Activated T-cell treated with anti-CD3 and anti-CD28 coated beads for 1 hour (primary cell): ENCODE data around the gene ZC3HAV1.
"Not testable (repeated sequence)": the region's sequence is repeated elsewhere in the genome, so short reads cannot be mapped to it uniquely, and the experiment has no call there.

Source experiments
- DNase-seq: peaks from one replicate; pipeline ENCODE4 v3.0.0-alpha.2; 2020; ENCODE audit warnings: low read depth

Gene ZC3HAV1

DNA sequence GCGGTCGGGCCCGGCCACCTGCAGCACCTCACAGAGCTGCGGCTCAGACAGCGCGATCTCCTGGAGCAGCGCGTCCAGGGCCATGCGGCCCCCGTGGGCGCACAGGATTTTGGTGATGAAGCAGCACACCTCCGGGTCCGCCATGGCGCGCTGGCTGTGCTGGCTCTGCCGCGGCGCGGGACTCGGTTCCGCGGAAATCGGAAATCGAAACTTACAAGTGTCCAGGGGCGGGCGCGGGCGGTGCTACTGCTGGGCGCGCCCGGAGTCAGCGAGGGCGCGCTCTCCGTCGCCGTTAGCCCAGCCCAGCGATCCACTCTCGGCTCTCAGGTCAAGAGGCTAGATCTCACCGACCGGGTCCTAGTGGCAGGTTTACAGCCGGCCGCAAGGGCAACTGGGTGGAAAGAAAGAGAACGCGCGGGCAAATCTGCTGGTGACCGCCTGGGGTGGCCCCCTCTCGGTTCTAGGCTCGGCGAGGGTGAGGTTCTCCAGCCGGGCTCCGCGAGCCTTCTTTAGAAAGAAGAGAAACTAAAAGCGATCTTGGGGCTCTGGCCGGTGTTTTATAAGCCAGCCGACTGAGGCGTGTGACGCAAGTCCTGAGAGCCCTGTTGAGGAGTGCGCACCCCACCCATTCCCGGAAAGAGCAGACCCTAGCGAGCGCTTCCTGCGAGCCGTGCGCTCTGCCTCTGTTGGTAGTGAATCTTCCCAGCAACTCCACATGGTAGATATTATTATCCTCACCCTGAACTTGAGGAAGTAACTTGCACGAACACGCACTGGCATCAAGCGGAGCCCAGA lies at the start of gene ZC3HAV1:
Gene ZC3HAV1, minus strand, starts transcription at position 533 of the 795 bp plus-strand sequence. Its CDS starts 389 bp downstream, at position 144.
- DNase-seq: peak; percentile 77

DNA sequence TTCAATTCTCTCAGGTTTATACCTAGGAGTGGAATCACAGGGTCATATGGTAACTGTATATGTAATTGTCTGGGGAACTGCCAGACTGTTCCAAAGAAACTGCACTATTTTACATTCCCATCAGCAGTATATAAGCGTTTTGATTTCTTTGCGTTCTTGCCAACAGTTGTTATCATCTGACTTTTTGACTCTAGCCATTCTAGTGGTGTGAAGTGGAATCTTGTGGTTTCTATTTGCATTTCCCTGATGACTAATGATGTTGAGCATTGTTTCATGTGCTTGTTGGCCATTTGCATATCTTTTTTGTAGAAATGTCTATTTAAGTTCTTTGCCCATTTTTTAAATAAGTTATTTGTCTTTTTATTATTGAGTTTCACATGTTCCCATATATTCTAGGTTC lies 44.3 kb upstream of the ZC3HAV1 start:
- no peak for DNase-seq

DNA sequence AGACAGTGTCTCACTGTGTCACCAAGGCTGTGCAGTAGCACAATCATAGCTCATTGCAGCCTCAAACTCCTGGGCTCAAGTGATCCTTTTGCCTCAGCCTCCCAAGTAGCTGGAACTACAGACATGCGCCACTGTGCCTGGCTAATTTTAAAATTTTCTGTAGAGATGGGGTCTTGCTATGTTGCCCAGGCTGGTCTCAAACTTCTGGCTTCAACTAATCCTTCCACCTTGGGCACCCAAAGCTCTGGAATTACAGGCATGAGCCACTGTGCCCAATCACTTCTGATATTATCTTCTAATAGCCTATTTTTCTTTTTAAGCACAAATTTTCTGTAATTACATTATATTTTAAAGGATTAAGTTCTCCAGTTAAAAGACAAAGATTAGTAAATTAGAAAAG lies 42.6 kb upstream of the ZC3HAV1 start:
- DNase-seq: no peak

DNA sequence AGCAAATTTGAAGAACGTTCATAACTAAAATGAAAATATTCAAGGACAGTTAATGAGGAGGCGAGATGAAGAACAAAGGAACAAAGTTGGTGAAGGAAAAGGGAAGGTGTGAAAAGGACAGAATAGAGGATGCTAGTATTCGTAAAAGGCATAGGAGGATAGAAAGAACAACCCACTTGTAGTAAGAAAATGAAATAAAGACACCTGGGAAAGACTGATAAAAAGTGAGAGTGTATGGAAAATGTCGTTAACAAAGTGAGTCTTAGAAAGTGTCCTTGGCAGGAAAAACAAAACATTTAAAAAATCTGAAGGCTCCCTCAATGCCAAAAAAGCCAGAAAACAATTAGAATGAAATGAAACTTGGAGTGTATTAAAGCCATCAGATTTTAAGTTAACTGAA lies 29.6 kb upstream of the ZC3HAV1 start:
- DNase-seq: no peak

DNA sequence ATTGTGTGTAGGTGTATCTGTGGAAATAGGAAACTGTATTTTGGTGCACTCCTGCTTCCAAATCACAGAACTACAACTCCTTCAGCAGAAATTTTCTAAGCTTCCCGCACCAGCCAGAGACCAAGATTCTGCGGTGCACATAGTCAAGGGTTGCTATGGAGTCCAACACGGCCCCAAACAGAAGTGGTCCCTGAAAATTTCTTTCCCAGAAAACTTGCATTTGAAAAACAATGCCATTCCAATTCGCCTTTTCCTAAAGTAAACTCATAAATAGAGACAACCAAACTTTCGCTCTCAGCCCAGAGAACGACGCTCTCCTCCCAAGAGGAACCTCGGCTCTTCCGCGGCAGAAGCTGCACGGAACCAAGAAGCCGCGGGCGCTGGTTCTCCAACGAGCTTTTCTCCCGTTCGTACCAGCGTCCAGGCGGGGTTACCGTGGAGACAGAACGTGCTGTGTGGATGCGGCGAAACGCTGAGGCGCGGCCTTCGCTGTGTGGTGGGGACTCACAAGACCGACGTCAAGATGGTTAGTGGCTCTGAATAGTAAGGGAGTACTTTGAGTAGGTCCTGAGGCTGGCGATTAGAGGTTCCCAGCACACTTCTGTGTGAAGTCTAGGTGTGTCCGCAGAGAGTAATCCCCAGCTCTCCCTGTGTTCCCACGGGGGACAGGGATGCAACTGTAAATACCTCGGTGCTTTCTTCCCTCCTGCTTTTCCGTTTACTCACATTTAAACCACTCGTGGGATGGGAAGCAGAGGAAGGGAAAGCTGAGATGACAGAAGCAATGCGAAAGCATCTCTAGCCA lies 24.0 kb upstream of the ZC3HAV1 start:
- DNase-seq: peak; percentile 80

DNA sequence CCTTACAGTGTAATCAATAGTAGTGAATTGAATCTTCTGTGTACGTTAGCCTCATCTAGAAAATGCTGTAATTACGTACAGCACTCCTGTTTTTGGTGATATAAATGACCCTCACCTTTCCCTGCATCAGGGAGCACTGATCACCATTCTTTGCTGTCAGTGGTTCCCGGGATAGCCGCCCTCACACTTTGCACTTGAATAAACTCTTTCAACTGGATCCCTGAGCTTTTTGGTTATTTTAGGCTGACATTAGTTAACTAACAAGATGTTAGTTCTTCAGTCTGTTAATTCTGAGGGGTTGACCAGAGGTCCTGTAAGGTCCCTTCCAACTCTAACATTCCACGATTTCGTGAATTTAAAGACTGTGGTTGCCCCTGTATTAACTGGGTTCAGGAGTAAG lies 23.4 kb upstream of the ZC3HAV1 start:
- no peak for DNase-seq

DNA sequence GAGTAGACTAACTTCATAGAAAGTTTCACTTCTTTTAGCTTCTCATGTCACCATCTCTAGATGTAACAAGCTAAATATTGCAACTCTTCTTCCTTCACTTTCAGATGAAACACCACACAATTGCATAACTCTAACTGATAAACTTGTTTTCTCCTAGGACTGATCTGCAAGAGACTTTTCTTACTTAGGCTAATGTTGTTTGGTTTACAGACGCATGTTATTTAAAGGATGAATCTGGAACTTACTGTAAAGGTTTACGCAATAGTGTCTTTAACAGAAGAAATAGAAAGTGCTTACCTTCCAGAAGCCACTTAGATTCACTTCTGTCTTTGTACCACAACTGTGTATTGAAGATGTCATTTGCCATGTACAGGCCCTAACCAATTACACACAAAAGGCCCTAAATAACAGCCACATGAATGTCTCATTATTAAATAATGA lies 22.1 kb upstream of the ZC3HAV1 start:
- DNase-seq: no peak

DNA sequence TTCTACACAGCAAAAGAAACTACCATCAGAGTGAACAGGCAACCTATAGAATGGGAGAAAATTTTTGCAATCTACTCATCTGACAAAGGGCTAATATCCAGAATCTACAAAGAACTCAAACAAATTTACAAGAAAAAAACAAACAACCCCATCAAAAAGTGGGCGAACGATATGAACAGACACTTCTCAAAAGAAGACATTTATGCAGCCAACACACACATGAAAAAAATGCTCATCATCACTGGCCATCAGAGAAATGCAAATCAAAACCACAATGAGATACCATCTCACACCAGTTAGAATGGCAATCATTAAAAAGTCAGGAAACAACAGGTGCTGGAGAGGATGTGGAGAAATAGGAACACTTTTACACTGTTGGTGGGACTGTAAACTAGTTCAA lies 20.3 kb upstream of the ZC3HAV1 start:
- not testable (repeated sequence) for DNase-seq

DNA sequence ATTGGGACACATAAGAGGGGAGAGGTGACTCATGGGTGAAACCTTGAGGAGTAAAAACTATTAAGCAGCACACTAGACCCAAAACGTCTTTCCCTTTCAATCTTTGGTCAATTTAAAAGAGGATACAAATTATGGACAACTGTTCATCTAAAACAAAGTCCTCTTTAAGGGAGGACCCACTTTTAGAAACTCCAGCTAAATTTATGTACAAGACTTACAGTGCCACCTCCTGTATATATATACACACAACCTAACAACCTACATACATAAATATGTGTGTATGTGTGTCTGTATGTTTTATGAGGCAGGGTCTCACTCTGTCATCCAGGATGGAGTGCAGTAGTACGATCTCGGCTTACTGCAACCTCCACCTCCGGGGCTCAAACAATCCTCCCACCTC lies 18.1 kb upstream of the ZC3HAV1 start:
- no peak for DNase-seq

DNA sequence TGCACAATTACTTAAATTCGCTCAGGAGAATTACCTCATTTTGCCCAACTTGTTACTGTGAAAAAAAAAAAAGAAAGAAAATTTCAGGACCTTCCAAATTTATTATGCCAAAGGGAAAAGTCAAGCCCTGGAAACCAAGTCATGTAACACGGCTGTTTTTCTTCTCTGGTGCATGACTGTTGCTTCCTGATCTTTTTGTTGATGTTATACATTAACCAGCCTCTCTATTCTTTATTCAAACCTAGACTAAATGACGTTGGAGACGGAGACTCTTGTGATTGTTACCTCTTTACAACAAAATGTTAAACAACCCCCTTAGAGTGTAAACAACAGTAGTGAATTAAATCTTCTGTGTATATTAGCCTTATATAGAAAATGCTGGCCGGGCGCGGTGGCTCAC lies 16.1 kb upstream of the ZC3HAV1 start:
- DNase-seq: no peak

DNA sequence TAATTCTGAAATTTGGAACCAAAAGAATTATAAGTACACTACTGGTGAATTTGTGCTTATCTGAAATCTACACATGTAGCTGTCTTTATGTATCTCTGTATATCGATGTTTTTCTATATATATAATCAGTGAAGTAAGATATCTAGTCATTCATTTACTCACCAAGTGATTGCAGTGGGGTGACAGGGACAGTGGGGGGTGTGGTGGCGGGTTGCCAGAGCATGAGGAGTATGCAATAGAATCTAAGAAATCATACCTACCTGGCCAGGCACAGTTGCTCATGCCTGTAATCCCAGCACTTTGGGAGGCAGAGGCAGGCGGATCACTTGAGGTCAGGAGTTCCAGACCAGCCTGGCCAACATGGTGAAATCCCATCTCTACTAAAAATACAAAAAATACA lies 15.5 kb upstream of the ZC3HAV1 start:
- DNase-seq: not testable (repeated sequence)

DNA sequence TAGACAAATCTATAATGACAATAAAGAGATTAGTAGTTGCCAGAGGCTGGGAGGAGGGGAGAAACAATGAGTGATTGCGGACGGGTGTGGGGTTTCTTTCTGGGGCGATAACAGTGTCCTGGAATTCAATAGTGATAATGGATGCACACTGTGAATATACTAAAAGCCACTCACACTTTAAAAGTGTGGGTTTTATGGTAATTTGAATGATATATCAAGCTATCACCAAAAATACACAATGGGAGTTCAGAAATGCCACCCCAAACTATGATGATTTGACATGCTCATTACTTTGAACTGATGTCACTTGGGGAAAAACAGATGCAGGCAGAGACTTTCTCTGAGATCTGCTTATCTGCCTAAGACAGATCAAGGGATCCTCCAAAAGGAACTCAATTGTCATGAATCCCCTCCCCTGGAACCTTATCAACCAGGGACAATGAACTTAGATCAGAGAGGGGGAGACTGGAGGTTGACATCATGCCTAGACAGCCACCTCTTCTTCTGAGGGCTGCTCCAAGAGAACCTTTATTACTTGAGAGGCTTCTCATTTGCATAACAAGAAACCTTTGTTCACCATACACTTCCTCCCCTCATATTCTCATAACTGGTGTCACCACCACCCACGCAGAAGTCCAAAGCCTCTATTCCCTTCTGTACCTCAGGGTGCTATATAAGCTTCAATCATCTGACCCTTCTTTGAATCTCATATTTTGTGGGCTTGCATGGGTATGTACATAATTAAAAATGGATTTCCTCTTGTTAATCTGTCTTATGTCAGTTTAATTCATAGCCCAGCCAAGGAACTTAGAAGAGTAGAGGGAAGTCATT lies 14.8 kb upstream of the ZC3HAV1 start:
- DNase-seq: no peak

DNA sequence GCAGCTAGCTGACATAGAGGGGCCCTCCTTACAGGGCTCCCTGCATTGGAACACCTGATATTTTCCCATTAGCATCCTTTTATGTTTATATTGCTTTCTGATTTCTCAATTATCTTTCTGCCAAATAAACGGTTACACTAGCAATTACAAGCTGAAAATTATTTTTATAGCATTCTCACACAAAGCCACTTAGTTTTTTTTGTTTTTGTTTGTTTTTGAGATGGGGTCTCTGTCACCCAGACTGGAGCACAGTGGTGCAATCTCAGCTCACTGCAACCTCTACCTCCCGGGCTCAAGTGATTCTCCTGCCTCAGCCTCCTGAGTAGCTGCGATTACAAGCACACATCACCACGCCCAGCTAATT lies 9.9 kb upstream of the ZC3HAV1 start:
- no peak for DNase-seq

DNA sequence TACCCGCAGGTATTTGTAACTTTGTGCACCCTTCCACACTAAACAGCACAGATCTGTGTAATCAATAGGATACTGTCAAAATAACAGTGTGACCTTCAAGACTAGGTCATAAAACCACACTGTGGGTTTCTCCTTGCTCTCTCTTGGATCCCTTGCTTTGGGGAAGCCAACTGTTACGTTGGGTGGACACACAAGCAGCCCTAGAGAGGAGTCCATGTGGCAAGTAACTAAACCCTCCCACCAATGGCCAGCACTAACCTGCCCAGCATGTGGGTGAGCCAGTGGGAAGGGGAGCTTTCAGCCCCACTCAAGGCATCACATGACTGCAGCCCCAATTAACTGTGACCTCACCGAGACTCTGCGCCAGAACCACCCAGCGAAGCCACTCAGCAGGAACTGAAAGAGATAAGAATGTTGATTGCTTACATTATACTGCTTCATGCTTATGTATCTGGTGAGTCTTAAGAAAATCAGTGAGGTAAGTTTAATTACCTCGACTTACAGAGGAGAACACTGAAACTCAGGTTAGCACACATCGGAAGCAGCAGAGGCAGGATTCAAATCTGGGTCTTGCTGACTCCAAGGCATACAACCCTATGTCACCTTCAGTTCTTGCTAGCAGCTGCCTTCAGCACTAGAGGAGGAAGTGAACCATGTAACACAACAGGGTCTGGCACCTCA lies 9.4 kb upstream of the ZC3HAV1 start:
- DNase-seq: no peak

DNA sequence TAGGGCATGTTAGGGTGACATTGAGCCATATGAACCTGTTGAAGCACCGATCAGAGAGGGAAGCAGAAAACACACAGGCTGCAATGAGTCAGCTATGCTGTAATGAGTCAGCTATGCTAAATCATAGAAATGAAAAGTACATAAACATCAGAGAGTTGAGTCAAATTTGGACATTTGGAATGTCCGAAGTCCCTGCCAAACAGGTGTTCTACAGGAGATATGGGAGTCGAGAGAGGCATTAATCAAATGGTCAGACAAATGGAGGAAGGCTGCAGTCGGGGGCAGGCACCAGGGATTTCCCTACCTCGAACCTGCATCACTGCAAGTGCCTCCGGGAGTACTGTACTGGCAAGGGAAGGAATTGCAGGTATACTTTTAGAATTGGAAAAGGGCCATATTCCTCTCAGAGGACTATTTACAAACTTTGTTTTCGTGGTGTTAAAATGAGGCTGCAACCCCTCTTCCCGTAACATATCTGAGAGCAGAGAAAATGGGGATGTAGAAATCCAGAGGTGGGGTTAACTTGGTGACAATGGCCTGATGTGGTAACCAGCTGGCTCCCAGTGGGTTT lies 8.8 kb upstream of the ZC3HAV1 start:
- DNase-seq: no peak

DNA sequence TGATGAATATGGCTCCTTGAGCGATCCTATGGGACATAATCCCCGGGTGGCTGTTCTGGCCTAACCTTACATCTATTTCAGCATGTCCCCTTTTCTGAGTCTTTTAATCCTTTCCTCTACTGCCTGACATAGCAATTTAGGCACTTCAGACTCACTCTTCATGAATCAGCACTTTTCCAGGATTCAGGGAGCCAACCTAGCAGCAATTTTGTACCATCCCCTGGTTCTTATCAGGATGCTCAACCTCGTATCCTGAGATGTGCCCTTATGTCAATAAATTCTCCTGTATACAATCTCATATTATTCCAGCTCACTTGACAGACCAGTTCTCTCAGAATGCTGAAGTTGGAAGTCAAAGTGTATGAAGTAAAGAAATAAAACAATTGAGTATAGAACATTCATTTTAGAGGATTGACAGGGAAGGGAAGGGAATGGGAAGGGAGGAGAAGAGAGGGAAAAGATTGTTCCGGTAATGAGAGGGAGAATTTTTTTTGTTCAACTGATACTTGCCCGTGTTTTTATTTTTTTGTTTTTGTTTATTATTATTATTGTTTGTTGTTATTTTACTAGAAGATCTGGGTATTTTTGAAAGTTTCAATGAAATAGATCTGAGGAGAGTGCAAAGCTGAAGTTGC lies 8.2 kb upstream of the ZC3HAV1 start:
- no peak for DNase-seq

DNA sequence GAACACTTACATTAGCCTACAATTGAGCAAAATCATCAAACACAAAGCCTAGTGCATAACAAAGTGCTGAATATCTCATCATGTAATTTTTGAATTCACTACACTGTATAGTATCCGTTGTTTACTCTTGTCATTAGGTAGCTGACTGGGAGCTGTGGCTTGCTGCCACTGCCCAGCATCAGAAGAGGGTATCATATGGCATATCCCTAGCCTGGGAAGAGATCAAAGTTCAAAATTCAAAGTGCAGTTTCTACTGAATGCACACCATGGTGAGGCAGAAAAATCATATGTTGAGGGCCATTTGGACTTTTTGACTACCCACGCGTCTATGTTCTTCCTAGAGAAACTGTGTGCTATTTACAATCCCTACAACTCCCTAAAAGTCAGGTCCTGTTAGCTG lies 7.5 kb upstream of the ZC3HAV1 start:
- DNase-seq: no peak

DNA sequence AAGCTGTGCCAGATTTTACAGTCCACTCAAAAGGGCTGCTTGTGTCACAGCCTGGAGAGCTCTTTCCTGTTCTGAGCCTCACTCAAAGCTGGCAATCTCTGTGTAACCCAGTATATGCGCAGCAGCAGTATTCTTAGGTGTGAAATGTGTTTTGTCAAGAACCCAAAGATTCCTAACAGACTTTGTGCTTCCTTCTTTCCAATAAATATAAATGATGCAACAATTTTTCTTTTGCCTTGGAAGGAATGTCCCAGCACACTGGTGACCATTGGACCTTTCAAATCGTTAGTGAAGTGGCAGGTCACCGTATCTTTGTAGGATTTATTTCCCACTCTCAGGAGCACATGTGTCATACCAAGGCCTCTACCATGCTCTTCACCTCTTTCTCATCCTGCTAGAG lies 5.6 kb upstream of the ZC3HAV1 start:
- DNase-seq: no peak

DNA sequence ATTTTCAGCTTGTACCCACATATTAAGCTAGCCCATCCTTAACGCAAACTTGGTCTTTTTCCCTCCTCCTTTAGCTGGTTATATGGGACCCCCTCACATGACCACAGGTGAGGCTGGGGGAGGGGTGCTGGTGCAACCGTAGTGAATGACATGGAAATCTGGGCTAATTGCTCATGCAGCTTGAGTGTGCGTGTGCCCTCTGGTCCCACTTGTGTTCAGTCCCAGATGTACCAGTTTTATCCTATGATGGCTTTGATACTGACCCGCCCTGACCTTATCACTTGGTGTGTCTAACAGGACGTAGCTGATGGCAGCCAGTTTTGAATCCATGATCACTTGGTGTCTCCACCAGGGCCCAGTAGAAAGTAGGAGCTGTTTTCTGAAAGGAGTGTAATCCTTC lies 5.1 kb upstream of the ZC3HAV1 start:
- DNase-seq: no peak

DNA sequence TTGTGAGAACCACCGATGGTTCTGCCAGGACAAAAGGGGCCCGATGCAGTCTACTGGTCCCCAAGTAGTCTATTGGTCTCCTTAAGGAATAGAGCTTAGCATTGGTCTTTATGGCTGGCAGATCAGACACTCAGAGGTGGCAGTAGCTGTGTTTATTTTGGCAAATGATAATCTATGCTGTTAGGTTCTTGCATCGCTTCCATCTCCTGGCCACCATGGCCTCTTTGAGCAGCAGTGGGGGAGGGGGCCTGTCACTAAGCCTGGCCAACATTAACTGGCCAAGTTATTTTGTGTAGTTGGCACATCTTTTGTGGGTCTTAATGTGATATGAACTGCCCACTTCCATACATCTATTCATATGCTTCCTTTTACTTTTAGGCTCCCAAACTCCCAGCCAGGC lies 4.5 kb upstream of the ZC3HAV1 start:
- DNase-seq: no peak

DNA sequence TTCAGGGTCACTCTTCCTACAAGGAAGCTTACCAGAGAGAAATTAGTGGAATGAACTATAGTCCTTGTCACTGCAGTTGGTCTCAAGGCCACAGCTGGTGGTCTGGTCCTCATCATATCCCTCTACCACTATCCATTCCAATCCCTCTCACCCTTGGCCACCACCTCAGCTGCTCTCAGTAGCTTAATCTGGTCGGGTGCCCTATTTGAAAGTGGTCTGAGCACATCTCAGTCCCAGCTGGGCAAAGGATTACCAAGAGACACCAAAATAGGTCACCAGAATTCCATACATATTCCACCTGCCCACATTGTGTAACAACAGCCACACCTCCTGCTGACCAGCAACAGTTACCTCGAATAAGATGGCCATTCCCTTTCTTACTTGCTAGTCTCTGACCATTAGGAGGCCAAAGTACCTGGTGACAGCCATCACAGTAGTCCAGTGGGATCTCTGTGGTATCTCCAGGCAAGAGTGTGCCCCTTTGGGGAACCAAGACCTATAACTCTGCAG lies 3.3 kb upstream of the ZC3HAV1 start:
- DNase-seq: no peak
